NCI-H1417 treated with DMSO at 0.1 percent for 48 hours (cell line): Measurements from ENCODE around the gene HOXD9.

Experiments
- DNase-seq: peaks from one replicate; lab custom pipeline; 2025; lab: John Stamatoyannopoulos, UW

Gene HOXD9

GRCh38 chr2:176137906-176138305 is 15.4 kb downstream of the HOXD9 start:
- DNase-seq: no peak

- no peak for DNase-seq
Measured at GRCh38 chr2:176138526-176138922, 16.0 kb downstream of the HOXD9 start.

- DNase-seq: no peak
Measured at GRCh38 chr2:176138923-176139660, 16.6 kb downstream of the HOXD9 start.

- DNase-seq: no peak
Measured at GRCh38 chr2:176139661-176140512, 17.4 kb downstream of the HOXD9 start.

GRCh38 chr2:176140513-176141317 is 18.2 kb downstream of the HOXD9 start:
- no peak for DNase-seq

- no peak for DNase-seq
Measured at GRCh38 chr2:176142281-176142680, 19.8 kb downstream of the HOXD9 start.

GRCh38 chr2:176145085-176145969 is 22.8 kb downstream of the HOXD9 start:
- no peak for DNase-seq

- DNase-seq: no peak
Measured at GRCh38 chr2:176146101-176146500, 23.6 kb downstream of the HOXD9 start.

- DNase-seq: no peak
Measured at GRCh38 chr2:176146645-176147044, 24.1 kb downstream of the HOXD9 start.

GRCh38 chr2:176147210-176147799 is 24.8 kb downstream of the HOXD9 start:
- no peak for DNase-seq

GRCh38 chr2:176147800-176148496 is 25.4 kb downstream of the HOXD9 start:
- no peak for DNase-seq

- no peak for DNase-seq
Measured at GRCh38 chr2:176148751-176149421, 26.4 kb downstream of the HOXD9 start.

- no peak for DNase-seq
Measured at GRCh38 chr2:176149481-176149938, 27.0 kb downstream of the HOXD9 start.

- DNase-seq: no peak
Measured at GRCh38 chr2:176149939-176150583, 27.5 kb downstream of the HOXD9 start.

GRCh38 chr2:176150584-176151441 is 28.3 kb downstream of the HOXD9 start:
- no peak for DNase-seq

- no peak for DNase-seq
Measured at GRCh38 chr2:176151442-176152287, 29.1 kb downstream of the HOXD9 start, which contains the start of gene HOXD4. TSS of gene HOXD4 (plus strand) at chr2:176151550. CDS start at chr2:176151634, 84 bp downstream.
